ENCODE measurements around the gene PSME3IP1.

PSME3IP1 gene

DNA sequence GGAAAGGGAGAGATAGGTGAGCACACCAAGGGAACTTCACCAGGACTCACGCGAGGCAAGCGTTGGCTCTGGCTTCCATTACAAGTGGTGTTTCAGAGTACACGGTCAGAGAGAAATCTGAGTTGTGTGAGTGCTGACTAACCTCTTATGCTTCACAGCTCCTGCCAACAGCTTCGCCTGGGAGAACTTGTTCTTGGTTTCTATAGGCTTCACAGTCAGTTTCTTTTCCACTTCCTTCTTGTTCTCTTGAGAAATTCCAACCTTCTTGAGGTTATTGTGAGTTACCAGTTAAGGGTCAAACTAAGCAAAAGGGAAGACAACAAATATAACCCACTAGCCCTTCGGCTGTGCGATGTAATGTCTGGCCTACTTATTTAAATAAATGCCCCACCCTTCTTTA, 18.9 kb downstream of the PSME3IP1 start:
- no peak for DNase-seq

DNA sequence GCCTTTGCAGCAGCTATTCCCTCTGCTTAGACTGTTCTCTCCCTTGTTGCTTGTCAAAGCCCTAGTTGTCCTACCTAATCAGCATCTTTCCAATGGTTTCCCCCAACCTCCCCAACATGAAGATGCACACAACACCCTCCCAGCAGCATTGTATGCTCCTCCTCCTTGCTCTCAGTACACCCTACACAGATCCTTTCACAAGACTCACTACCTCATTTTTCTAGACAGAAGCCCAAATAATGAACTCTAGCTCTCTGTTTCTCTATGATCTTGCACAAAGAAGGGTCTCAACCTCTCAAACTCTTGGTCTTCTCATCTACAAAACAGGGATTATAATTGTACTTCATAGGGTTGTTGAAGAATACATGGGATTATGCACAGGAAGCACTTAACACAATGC, 19.4 kb downstream of the PSME3IP1 start:
- DNase-seq: no peak

DNA sequence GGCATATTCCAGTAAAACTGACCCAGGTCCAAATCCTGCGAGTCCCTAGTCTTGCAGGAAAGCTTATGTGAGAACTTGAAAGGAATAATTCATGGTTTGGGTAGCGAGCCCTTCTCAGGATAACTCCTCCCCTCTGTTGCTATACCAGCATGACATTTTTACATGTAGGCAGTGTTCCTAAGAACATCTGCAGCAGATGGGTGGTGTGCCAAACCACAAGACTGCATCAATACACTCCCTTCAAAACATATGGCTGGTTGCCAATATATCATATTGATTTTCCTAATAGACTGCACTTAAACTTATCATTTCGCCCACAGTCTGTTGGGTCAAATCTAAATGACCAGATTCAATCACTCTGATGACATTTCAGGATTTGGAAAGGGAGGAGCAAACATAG, 19.9 kb downstream of the PSME3IP1 start:
- DNase-seq: no peak

DNA sequence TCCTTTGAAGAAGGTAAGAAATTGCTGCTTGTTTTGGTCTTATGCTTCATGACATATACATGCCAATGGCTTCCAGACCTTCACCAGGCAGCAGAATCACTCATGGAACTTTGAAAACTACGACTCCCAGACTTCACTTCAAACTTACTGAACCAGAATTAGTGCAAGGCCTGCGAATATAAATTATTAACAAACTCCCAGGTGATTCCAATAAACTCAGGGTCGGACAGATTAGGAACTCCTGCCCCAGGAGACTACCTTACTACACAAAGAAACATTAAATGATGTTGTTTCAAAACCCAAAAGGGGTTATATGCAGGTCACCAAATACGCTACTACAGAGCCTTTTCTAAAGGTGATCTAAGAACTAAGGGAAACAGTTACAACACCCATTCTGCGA, 20.4 kb downstream of the PSME3IP1 start:
- DNase-seq: no peak

DNA sequence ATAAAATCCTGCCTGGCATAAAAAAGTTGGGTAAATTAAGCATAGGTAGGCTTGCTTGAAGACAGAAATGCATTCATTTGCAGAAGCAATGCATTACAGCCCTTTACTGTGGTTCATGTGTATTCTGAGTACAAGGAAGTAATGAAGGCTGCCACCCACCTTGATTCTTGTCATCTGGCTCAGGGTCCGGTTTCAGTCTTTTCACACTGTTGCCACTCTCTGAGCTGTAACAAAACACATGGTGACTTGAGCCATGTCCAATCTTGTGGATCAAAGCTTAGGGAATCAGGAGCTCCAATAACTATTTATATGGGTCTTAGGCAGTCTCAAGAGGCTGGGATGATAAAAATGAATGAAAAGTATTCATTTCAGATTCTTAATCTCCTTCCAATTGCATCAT, 22.0 kb downstream of the PSME3IP1 start:
- no peak for DNase-seq

DNA sequence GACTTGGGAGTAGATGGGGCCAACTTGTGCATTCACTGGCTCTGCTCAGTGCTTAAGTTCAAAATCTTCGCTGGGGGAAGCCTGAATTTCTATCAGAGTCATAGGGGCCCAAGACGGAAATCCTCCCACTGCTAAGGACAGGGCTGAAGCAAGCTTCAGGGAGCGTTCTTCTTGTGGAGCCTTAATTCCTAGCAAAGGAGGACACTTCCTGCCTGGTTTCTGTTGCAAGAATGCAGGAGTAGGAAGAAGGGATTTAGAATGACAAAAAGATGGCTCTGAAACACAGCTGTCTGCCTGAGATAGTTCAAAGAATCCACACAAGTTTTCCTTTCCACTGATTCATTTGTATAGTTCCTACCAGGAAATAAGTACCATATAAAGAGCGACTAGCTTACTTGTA, 26.4 kb downstream of the PSME3IP1 start:
- no peak for DNase-seq

DNA sequence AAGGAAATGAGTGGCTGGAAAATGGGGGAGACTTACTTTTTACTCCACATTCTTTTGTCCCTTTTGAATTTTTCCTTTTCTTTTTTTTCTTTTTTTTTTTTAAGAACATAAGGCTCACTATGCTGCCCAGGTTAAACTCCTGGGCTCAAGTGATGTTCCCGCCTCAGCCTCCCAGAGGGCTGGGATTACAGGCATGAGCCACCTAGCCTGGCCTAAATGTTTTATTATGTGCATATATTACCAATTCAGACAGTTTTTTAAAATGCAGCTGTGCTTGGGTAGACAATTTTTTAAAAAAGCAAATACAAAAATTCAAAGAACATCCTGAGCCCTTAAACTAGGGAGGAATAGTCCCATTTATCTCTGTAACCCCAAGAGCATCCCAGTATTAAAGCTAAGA, 28.3 kb downstream of the PSME3IP1 start:
- no peak for DNase-seq

DNA sequence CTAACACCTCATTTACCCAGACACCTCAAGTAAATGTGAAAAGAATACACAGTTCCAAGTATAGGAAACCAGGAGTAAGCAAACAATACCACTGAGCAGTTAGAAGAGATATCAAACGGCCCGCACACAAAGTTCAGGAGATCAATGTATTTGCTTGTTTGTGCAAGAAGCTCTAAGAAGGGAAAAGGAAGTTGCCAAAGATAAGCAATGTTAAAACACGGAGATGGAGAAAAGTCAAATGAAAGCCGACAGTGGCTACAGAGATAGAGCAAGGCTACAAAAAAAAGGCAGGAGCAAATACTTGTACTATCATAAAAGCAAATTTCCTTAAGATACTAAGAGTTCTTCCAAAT, 29.5 kb downstream of the PSME3IP1 start:
- DNase-seq: no peak

DNA sequence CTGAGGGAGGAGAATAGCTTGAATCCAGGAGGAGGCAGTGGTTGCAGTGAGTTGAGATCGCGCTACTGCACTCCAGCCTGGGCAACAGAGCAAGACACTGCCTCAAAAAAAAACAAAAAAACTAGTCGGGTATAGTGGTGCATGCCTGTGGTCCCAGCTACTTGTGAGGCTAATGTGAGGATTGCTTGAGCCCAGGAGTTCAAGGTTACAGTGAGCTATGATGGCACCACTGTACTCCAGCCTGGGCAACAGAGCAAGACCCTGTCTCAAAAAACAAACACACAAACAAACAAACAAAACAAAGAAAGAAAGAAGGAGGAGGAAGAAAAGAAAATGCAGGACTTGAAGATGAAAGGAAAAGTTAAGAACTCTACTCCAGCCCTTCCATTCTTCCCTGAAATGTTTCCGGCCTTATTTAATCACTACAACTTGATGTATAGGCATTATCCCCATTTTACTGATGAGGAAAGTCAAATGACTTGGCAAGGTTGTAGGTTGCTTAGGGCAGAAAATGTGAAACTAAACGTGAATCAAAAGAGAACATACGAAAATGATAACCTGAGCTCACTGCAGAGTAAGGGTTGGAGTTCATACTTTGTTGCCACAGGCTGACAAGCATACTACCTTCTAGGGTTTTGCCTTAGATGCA, 30.0 kb downstream of the PSME3IP1 start:
- DNase-seq: no peak

DNA sequence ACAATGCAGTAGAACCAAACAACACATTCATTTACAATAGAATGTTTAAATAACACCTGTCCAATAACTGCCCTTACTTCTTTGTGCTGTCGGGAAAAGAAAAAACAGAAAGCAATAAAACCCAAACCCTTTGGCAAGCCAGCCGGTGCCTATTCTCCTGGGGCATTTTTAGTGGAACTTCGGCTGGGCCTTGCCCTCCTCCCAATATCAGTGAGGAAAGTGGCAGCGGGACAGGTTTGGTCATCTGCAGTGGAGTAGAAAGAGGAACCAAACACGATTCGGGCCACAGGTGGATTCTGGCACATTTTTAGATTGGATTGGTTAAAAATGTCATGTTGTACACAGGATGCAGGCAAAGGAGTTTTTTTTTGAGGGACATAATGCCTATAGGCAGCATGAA, 32.0 kb downstream of the PSME3IP1 start:
- DNase-seq: no peak

DNA sequence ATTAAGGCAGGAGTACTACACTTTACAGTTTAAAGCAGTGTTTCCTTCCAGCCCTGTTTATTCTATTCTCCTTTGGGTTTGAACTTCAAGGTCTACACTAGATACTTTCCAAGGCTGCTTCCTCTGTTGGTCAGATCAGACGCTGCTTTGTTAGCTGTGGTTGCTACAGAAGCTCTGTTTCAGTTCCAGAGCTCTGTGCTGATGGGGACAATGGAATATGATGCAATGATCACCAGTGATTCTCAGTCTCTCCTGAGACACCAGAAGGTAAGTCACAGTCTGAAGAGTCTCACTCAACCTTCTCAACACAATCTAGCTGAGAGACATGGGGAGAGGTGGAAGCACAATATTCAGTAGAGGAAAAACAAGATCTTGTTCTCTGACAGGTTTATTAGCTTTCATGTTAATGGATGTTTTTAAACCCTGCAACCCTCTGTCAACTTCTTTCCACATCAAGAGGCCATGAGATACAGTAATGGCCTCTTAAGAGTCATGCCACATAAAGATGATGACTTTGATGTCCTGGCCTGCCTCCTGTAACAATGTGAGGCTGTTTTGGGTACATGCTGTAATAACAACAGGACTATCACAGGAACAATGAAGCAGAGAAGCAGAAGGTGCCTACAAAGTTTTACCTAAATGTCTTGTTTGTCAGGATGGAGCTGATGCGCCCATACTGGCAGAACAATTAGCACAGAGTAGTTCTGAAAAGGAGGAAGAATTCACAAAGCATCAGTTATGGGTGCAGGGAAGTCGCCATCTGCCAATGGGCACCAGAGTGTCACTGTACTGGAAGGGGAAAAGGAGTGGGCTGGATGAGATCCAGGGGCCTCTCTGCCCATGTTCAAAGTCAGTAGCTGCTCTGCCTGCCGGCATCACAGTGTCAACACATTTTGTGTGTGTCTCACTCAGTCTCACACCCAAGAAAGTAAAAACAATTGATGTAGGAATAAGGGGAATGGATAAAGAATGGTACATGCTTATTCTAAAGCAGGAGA, 33.4 kb downstream of the PSME3IP1 start:
- no peak for DNase-seq

DNA sequence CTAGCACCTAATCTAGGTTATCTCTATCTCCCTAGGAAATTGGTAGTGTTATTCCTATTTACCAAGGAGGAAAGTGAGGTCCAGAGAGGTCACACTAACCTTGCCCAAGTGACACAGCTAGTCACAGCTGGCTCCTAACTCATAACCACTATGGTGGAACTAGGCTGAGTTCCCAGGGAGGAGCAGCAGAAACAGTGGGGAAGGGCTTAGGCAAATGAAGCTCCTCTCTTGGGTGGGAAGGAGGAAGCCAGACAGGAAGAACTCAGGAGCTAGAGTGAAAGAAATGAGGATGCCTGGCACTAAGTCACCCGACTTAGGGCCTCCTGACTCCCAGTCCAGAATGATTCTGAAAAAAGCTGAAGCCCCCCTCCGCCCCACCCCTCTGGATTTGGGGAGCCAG, 34.5 kb downstream of the PSME3IP1 start:
- DNase-seq: no peak

DNA sequence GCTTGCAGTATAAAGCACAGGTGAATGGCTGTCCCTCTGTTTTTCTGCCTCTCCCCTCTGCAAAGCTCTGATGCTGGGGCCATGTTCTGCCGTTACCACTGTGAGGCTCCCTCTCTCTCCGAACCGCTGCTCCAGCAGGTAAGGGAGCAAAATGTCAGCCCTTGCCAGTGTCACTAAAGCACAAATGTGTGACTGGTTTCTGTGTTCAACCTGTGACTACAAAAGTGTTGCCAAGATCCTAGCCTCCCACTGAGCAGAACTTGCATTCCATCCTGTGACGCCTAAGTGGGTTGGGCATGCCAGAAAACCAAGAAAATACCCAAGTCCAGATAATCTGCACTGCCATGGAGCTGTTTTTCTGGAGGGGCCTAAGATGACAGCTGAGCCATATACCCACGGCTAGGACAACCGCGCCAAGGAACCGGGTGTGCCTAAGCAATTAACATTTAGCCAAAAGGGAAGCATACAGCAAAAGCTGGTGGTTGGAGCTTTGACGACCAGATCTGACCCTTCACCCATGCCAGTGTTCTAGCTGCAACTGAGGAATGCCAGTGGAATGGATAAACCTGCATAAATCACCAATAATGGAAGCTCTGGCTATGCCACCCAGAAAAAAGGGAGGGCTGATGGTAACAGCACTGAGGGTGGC, 35.0 kb downstream of the PSME3IP1 start:
- DNase-seq: no peak

DNA sequence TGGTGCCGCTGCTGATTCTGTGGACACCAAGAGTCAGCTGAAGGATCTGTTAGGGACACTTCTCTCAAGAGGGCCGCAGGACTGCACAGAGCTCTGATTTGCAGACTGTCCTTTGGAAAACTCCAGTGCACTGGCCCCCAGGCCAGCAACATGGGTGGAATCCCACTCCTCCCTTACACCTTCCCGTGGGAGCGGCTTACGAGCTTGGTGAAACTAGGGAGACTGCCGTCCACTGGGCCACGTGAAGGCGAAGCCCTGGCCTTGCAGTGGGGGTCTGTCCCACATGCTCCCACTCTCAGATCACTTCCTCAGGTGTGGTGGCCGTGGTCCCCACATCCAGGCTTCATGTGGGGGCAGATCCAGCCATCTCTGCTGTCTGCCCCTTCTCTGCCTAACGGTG, 36.4 kb downstream of the PSME3IP1 start:
- DNase-seq: no peak

DNA sequence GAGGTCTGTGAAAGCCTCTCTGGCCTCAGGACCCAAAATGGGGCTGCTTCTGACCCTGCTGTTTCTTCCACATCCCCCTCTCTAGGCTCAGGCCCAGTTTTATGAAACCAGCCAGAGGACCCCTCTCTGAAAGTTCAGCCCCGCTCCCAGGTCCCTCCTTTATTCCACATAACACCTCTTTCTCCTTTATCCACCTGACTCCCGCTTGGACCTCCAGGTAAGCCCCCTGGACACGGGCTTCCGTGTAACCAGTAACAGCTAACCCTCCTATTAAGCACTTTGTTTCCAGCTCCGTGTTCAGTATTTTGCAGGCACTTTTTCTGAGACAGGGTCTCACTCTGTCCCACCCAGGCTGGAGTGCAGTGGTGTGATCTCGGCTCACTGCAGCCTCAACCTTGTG, 37.4 kb downstream of the PSME3IP1 start:
- DNase-seq: no peak

DNA sequence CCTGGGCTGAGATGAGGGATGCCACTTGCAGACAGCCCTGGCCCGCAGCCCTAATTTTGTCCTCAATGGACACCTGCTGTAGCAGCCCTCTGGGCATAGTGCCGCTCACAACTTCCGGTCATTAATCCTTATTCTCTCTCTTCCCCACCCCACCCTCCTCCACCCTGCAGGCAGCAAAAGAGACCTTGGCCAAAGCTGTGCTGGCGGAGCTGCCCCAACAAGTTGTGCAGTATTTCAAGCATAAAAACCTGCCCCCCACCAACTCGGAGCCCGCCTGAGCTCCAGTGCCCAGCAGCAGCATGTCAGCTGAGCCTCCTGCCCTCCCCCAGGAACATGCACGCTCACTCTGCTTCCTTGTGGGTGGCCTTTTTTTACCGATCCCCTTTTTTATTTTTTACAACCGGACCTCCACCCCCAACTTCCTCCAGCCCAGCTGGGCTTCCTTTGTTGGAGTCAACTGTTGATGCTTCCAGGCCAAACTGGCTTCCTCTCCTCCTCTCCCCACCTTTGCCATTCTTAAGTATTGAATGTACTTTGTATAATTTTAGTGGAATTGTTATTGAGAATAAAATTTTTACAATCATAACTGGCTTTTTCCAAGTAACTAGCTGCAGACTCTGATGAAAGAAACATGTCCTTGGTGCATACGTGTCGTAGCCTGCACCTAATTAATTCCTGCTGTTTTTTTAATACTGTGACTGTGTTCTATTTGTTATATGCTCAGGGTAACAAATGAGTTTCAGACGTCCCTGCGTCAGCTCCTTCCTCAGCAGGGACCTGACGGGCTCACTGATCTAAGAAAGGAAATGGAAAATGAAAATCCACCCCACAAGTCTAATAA, 38.2 kb downstream of the PSME3IP1 start:
- no peak for DNase-seq

DNA sequence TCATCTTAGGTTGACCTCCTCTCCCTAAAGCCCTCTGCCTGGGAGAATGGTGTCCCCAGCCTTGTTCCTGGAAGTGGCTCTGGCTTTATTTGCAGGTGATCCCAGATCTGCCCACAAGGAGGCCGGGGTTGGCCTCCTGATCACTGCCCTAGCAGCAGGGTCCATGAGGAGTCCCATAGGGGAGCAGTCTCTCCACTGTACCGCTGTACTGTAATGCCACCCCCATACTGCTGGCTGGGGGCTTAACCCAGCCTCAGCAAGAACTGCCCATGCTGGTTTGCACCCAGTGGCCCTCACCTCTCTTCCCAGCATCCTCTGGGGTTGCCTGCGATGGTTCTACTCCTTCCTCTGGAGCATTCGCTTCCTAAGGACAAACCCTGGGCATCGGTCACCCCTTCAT, 39.1 kb downstream of the PSME3IP1 start:
- no peak for DNase-seq

DNA sequence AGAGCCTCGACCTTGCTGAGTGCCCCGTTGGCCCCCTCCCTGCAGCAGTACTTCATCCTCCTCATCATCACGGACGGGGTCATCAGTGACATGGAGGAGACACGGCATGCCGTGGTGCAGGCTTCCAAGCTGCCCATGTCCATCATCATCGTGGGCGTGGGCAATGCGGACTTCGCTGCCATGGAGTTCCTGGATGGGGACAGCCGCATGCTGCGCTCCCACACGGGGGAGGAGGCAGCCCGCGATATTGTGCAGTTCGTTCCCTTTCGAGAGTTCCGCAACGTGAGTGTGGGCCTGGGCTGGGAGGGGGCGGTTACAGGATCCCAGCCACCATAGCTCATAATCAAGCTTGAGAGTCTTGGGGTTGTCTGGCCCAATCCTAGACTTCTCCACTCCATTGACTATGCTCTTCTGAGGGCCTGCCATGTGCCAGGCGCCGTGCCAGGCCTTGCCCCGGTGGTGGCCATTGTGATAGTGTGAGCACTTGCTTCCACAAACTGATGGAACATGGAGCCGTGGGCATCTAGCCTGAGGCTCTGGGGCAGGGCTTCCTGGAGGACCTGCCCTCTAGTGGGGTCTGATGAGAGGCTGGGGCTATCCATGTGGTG, 39.7 kb downstream of the PSME3IP1 start:
- no peak for DNase-seq

DNA sequence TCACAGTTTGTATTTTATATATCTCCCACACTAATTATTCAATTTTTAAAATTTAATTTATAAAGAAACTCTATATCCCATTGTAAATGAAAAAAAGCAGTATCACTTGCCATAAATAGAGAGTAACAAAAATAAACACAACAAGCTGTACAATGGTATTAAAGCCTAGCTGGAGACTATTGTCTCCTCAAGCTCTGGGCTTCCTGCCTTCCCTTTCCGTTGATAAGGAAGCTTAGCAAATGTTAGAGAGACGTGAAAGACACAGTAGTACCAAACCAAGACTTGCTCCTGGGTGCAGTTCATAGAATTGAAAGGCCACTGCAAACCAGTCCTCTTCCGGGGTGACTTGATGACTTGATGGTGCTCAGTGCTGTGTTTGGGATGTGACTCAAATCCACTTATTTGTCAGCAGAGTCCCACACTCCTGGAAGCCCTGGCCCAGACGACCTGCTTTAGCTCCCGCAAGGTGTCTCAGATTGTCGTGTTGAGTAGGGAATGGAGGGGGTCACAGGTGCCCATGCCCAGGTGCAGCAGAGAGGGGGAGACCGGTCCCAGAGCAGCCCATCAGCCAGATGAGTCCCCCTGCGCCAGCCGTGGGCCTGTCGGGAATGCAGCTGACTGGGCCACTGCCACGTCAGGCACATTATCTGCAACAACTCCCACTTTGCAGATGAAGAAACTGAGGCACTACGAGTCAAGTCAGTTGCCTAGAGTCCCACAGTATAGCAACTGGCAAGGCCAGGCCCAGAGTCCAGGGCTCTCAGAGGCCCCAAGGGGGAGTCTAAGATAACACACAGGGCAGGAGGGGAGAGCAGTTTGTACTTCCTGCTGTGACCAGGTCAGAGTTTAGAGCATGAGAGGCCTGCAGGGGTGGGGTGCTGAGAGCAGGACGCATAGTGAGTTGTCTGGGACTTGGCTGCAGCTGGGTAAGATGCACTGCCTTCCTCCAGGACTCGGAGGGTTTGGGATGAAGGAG, 40.5 kb downstream of the PSME3IP1 start:
- no peak for DNase-seq

DNA sequence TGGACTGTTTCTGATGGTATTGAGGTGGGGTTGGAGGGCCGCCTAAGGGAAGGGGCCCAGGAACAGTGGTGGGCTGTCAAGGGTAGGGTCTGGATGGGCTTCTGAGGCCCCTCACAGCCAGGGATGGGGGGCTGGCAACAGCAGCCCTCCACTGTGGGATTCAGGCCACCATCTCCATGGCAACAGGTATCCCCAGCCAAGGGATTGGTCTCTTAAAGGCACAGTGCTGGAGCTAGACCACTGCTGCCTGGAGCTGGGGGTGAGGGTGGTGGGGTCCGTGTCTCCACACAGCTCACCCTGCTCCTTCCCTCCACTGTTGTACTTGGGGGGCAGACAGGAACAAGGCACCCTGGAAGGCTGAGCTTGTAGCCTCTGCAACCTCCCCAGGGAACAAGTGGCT, 41.8 kb downstream of the PSME3IP1 start:
- DNase-seq: no peak
